Endothelial cell of umbilical vein (primary cell): ENCODE results near the gene MEI4. TPM values are rescaled to one million over a fixed set of nuclear protein-coding genes. Genes with fewer than 3 reads are reported as not detected.

Experiments
- BruUV-seq: library from RNA; stranded (reverse); fragments of 400-500 nt; replicated peaks from 2 replicates; lab custom pipeline; 2021; lab: Mats Ljungman, UMichigan
- CTCF ChIA-PET: fragments of 300-600, 350-600 bp; sonication (Branson Sonifier 250); formaldehyde crosslinking; loops from one replicate; lab custom pipeline; 2021; ENCODE audit warnings: antibody characterized with exemption, inconsistent platforms; lab: Charles Lee
- POLR2A ChIA-PET: fragments of 300-600, 350-600 bp; sonication (Branson Sonifier 250); formaldehyde crosslinking; loops from one replicate; lab custom pipeline; 2021; ENCODE audit warnings: antibody characterized with exemption, inconsistent platforms; lab: Charles Lee
- DNase-seq: peaks from one replicate; pipeline ENCODE4 v3.0.0-alpha.2; 2011; ENCODE audit warnings: low read depth, low spot score
- FAIRE-seq: peaks from 2 replicates; lab custom pipeline; 2011; peaks lifted over from hg19 to GRCh38; lab: Jason Lieb, UNC
- H2AFZ ChIP-seq: 2 replicates; pipeline ENCODE4 v1.6.0; 2012; ENCODE audit warnings: low read depth, low read length, control low read depth, inconsistent platforms
- H3K27ac ChIP-seq: 2 replicates; pipeline ENCODE4 v1.5.1; 2011; ENCODE audit warnings: low read depth, mild to moderate bottlenecking, control low read depth, low read length, moderate library complexity; ENCODE audit not compliant: insufficient read depth
- H3K27me3 ChIP-seq, 2 experiments: 2 replicates each; pipeline versions ENCODE4 v1.6.0 to v1.6.1; 2011; ENCODE audit warnings: low read length in 2 of 2, mixed read lengths in 1 of 2; ENCODE audit not compliant: control insufficient read depth in 2 of 2, insufficient read depth in 2 of 2
- H3K36me3 ChIP-seq, 2 experiments: 2 replicates in 1 of 2; 3 replicates in 1 of 2; pipeline ENCODE4 v1.5.1; 2011; ENCODE audit warnings: low read length in 2 of 2, mild to moderate bottlenecking in 1 of 2, moderate library complexity in 1 of 2; ENCODE audit not compliant: control insufficient read depth in 2 of 2, insufficient read depth in 2 of 2; ENCODE audit errors: extremely low read depth in 1 of 2
- H3K4me1 ChIP-seq: 3 replicates; pipeline ENCODE4 v1.5.1; 2011; ENCODE audit warnings: mild to moderate bottlenecking, low read length; ENCODE audit not compliant: control insufficient read depth, insufficient read depth; ENCODE audit errors: extremely low read depth
- H3K4me2 ChIP-seq: 2 replicates; pipeline ENCODE4 v1.6.1; 2011; ENCODE audit warnings: low read length, control low read depth, mixed read lengths; ENCODE audit not compliant: insufficient read depth
- H3K4me3 ChIP-seq, 3 experiments: fragments of 200-600 bp in 1 of 3; sonication (generic), shearing (Covaris generic) in 1 of 3; replicated peaks in 1 of 3; 2 replicates each; pipeline ENCODE4 v1.5.1; 2011 to 2016; ENCODE audit warnings: control low read depth in 3 of 3, low read length in 3 of 3, mild to moderate bottlenecking in 2 of 3, inconsistent platforms in 1 of 3, low read depth in 1 of 3, moderate library complexity in 1 of 3; ENCODE audit not compliant: insufficient read depth in 1 of 3
- H3K79me2 ChIP-seq: 2 replicates; pipeline ENCODE4 v1.6.0; 2012; ENCODE audit warnings: low read length, inconsistent platforms; ENCODE audit not compliant: control insufficient read depth, insufficient read depth
- H3K9ac ChIP-seq: replicated peaks from 2 replicates; pipeline ENCODE3; 2011; ENCODE audit warnings: low read length, control low read depth; ENCODE audit not compliant: insufficient read depth; ENCODE audit errors: extremely low read depth
- H3K9me1 ChIP-seq: replicated peaks from 3 replicates; pipeline ENCODE4 v1.6.0; 2011; ENCODE audit warnings: mild to moderate bottlenecking, low read length; ENCODE audit not compliant: control insufficient read depth, insufficient read depth; ENCODE audit errors: extremely low read depth
- H3K9me3 ChIP-seq: replicated peaks from 2 replicates; pipeline ENCODE4 v1.5.1; 2012; ENCODE audit warnings: low read length, inconsistent platforms; ENCODE audit not compliant: control insufficient read depth, insufficient read depth
- H4K20me1 ChIP-seq: replicated peaks from 2 replicates; pipeline ENCODE3; 2011; ENCODE audit warnings: mild to moderate bottlenecking, low read length; ENCODE audit not compliant: control insufficient read depth, insufficient read depth; ENCODE audit errors: extremely low read depth
- EZH2 ChIP-seq: IDR thresholded peaks from 2 replicates; pipeline ENCODE4 v1.6.1; 2012; ENCODE audit warnings: borderline replicate concordance, low read depth, mild to moderate bottlenecking, moderate library complexity, low read length, inconsistent platforms; ENCODE audit not compliant: severe bottlenecking
- FOS ChIP-seq: IDR thresholded peaks from 2 replicates; pipeline ENCODE4 v1.6.1; 2011; ENCODE audit warnings: mild to moderate bottlenecking, low read length, moderate library complexity, borderline replicate concordance; ENCODE audit not compliant: insufficient read depth
- GATA2 ChIP-seq: IDR thresholded peaks from 2 replicates; pipeline ENCODE4 v1.7.0; 2011; ENCODE audit warnings: low read depth, mild to moderate bottlenecking, moderate library complexity, mixed read lengths, low read length; ENCODE audit not compliant: insufficient read length, insufficient read depth
- JUN ChIP-seq: IDR thresholded peaks from 2 replicates; pipeline ENCODE4 v1.6.1; 2011; ENCODE audit warnings: borderline replicate concordance, low read depth; ENCODE audit not compliant: insufficient read length, insufficient read depth
- MYC ChIP-seq: IDR thresholded peaks from one replicate; pipeline ENCODE4 v1.6.1; 2011; ENCODE audit warnings: mild to moderate bottlenecking, low read depth, low read length
- POLR2A ChIP-seq: IDR thresholded peaks from 2 replicates; pipeline ENCODE4 v1.6.1; 2012; ENCODE audit warnings: low read depth, mild to moderate bottlenecking, control low read depth, low read length
- POLR2AphosphoS5 ChIP-seq: IDR thresholded peaks from 2 replicates; pipeline ENCODE4 v1.6.1; 2012; ENCODE audit warnings: low read depth, mild to moderate bottlenecking, control low read depth, low read length, moderate library complexity; ENCODE audit not compliant: insufficient read depth
- dilution Hi-C: fragments of 300-500 bp; cut with MboI; formaldehyde crosslinking; loops from one replicate; pipeline ENCODE4 v1.15.0; 2019; ENCODE audit warnings: low sequenced_read_pairs; ENCODE audit not compliant: extremely low pct_ligation_motif_present
- intact Hi-C: fragments of 100-400 bp; cut with micrococcal nuclease; formaldehyde crosslinking; loops from one replicate; pipeline ENCODE4 v1.10.0; 2022
- polyA plus RNA-seq, 4 experiments: library from polyadenylated mRNA; depleted of rRNA in 3 of 4; stranded (reverse) in 3 of 4; unstranded in 1 of 4; fragments of >200 nt; gene quantifications; 2 replicates each; pipeline versions ENCODE4 v1.2.1 to v1.2.3, GENCODE V29; 2011 to 2012; ENCODE audit warnings: missing spikeins in 1 of 4
- total RNA-seq: library from RNA; stranded (reverse); gene quantifications from 2 replicates; pipeline ENCODE4 v1.2.3, GENCODE V29; 2021
- TF ChIP-seq, protein P1 (sequence below): IDR thresholded peaks from 2 replicates; pipeline ENCODE4 v1.6.1; 2011; ENCODE audit not compliant: insufficient read depth, insufficient read length
- TF ChIP-seq, protein P2 (sequence below), 2 donors: IDR thresholded peaks; 1 replicate in 1 of 2; 2 replicates in 1 of 2; pipeline ENCODE4 v1.5.1; 2011; ENCODE audit warnings: low read length in 2 of 2, mild to moderate bottlenecking in 2 of 2, moderate library complexity in 2 of 2, control low read depth in 1 of 2, inconsistent platforms in 1 of 2, low read depth in 1 of 2; ENCODE audit not compliant: insufficient read depth in 1 of 2; ENCODE audit errors: extremely low read depth in 1 of 2

MEI4 gene
- total and polyA plus RNA-seq, 2 donors (not counting 3 experiments of a cell fraction or from before 2014, with no cell fraction given), result not detected

DNA sequence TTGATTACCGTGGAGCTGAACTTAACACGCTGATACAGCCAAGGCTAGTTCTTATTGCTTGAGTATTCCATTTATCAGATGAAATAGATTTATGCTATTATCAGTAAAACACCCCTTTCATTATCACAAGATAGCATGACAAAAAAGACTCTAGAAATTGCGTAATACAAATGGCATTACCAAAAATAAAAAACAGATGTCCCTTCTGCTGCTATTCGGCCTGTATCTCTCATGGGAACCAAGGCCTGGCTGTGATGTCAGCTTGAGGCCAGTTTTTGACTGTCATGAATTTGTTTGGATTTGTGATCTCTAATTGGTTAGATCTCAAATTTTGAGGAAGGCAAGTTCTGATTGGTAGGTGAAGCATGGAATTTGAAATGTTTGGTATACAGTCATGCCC is 25.2 kb downstream of the MEI4 start:
- H3K36me3 ChIP-seq, result no peaks in the 10 kb centered on the region
- no peak overlapping the region for H3K4me3 ChIP-seq
- no peak for DNase-seq
- no peaks in the 10 kb centered on the region for H3K9me3 ChIP-seq
- no peak for TF ChIP-seq POLR2AphosphoS5
- no peak for TF ChIP-seq FOS
- TF ChIP-seq, protein P1, sequence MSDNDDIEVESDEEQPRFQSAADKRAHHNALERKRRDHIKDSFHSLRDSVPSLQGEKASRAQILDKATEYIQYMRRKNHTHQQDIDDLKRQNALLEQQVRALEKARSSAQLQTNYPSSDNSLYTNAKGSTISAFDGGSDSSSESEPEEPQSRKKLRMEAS, result no peak
- no peak for TF ChIP-seq JUN
- no peak for TF ChIP-seq EZH2
- no peak for TF ChIP-seq POLR2A
- TF ChIP-seq, protein P2, sequence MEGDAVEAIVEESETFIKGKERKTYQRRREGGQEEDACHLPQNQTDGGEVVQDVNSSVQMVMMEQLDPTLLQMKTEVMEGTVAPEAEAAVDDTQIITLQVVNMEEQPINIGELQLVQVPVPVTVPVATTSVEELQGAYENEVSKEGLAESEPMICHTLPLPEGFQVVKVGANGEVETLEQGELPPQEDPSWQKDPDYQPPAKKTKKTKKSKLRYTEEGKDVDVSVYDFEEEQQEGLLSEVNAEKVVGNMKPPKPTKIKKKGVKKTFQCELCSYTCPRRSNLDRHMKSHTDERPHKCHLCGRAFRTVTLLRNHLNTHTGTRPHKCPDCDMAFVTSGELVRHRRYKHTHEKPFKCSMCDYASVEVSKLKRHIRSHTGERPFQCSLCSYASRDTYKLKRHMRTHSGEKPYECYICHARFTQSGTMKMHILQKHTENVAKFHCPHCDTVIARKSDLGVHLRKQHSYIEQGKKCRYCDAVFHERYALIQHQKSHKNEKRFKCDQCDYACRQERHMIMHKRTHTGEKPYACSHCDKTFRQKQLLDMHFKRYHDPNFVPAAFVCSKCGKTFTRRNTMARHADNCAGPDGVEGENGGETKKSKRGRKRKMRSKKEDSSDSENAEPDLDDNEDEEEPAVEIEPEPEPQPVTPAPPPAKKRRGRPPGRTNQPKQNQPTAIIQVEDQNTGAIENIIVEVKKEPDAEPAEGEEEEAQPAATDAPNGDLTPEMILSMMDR (IDR thresholded peaks at IDR 0.05; ENCODE audit: extremely low read depth in 1 of 2, insufficient read depth in 1 of 2, low read depth in 1 of 2, low read length in 2 of 2), result no peak
- no peak for TF ChIP-seq GATA2
- TF ChIP-seq MYC, result no peak
- no peaks in the 10 kb centered on the region for H4K20me1 ChIP-seq
- H3K9me1 ChIP-seq, result no peaks in the 10 kb centered on the region
- dilution Hi-C loops (no loop called here), intact Hi-C loops (no loop called here)
- no peak overlapping the region for H3K9ac ChIP-seq
- no TSS peak for BruUV-seq
- POLR2A ChIA-PET, result no interaction called here
- H3K79me2 ChIP-seq, result no peaks in the 10 kb centered on the region
- FAIRE-seq, result no peak
- no peak overlapping the region for H3K4me2 ChIP-seq
- H3K27ac ChIP-seq, result no peak overlapping the region
- H2AFZ ChIP-seq, result no peak overlapping the region
- peaks cover 3 to 4% of the 10 kb centered on the region in 2 experiments for H3K27me3 ChIP-seq
- H3K4me1 ChIP-seq, result no peaks in the 10 kb centered on the region
- CTCF ChIA-PET, result interaction anchor here (1.1 kb wide), 1 partner anchor 11 kb away, joined by 4 read pairs; no protein-coding TSS in a partner anchor
